Endothelial cell of umbilical vein (primary cell): Measurements from ENCODE around the gene SLC43A1. TPM values are rescaled to one million over a fixed set of nuclear protein-coding genes. Genes with fewer than 3 reads are reported as not detected.

ENCODE experiments used
- BruUV-seq: library from RNA; stranded (reverse); fragments of 400-500 nt; replicated peaks from 2 replicates; lab custom pipeline; 2021; lab: Mats Ljungman, UMichigan
- CTCF ChIA-PET: fragments of 300-600, 350-600 bp; sonication (Branson Sonifier 250); formaldehyde crosslinking; loops from one replicate; lab custom pipeline; 2021; ENCODE audit warnings: antibody characterized with exemption, inconsistent platforms; lab: Charles Lee
- POLR2A ChIA-PET: fragments of 300-600, 350-600 bp; sonication (Branson Sonifier 250); formaldehyde crosslinking; loops from one replicate; lab custom pipeline; 2021; ENCODE audit warnings: antibody characterized with exemption, inconsistent platforms; lab: Charles Lee
- DNase-seq: peaks from one replicate; pipeline ENCODE4 v3.0.0-alpha.2; 2011; ENCODE audit warnings: low read depth, low spot score
- FAIRE-seq: peaks from 2 replicates; lab custom pipeline; 2011; peaks lifted over from hg19 to GRCh38; lab: Jason Lieb, UNC
- H2AFZ ChIP-seq: 2 replicates; pipeline ENCODE4 v1.6.0; 2012; ENCODE audit warnings: low read depth, low read length, control low read depth, inconsistent platforms
- H3K27ac ChIP-seq: 2 replicates; pipeline ENCODE4 v1.5.1; 2011; ENCODE audit warnings: low read depth, mild to moderate bottlenecking, control low read depth, low read length, moderate library complexity; ENCODE audit not compliant: insufficient read depth
- H3K27me3 ChIP-seq, 2 experiments: 2 replicates each; pipeline versions ENCODE4 v1.6.0 to v1.6.1; 2011; ENCODE audit warnings: low read length in 2 of 2, mixed read lengths in 1 of 2; ENCODE audit not compliant: control insufficient read depth in 2 of 2, insufficient read depth in 2 of 2
- H3K36me3 ChIP-seq, 2 experiments: 2 replicates in 1 of 2; 3 replicates in 1 of 2; pipeline ENCODE4 v1.5.1; 2011; ENCODE audit warnings: low read length in 2 of 2, mild to moderate bottlenecking in 1 of 2, moderate library complexity in 1 of 2; ENCODE audit not compliant: control insufficient read depth in 2 of 2, insufficient read depth in 2 of 2; ENCODE audit errors: extremely low read depth in 1 of 2
- H3K4me1 ChIP-seq: 3 replicates; pipeline ENCODE4 v1.5.1; 2011; ENCODE audit warnings: mild to moderate bottlenecking, low read length; ENCODE audit not compliant: control insufficient read depth, insufficient read depth; ENCODE audit errors: extremely low read depth
- H3K4me2 ChIP-seq: 2 replicates; pipeline ENCODE4 v1.6.1; 2011; ENCODE audit warnings: low read length, control low read depth, mixed read lengths; ENCODE audit not compliant: insufficient read depth
- H3K4me3 ChIP-seq, 3 experiments: fragments of 200-600 bp in 1 of 3; sonication (generic), shearing (Covaris generic) in 1 of 3; replicated peaks in 1 of 3; 2 replicates each; pipeline ENCODE4 v1.5.1; 2011 to 2016; ENCODE audit warnings: control low read depth in 3 of 3, low read length in 3 of 3, mild to moderate bottlenecking in 2 of 3, inconsistent platforms in 1 of 3, low read depth in 1 of 3, moderate library complexity in 1 of 3; ENCODE audit not compliant: insufficient read depth in 1 of 3
- H3K79me2 ChIP-seq: 2 replicates; pipeline ENCODE4 v1.6.0; 2012; ENCODE audit warnings: low read length, inconsistent platforms; ENCODE audit not compliant: control insufficient read depth, insufficient read depth
- H3K9ac ChIP-seq: replicated peaks from 2 replicates; pipeline ENCODE3; 2011; ENCODE audit warnings: low read length, control low read depth; ENCODE audit not compliant: insufficient read depth; ENCODE audit errors: extremely low read depth
- H3K9me1 ChIP-seq: replicated peaks from 3 replicates; pipeline ENCODE4 v1.6.0; 2011; ENCODE audit warnings: mild to moderate bottlenecking, low read length; ENCODE audit not compliant: control insufficient read depth, insufficient read depth; ENCODE audit errors: extremely low read depth
- H3K9me3 ChIP-seq: replicated peaks from 2 replicates; pipeline ENCODE4 v1.5.1; 2012; ENCODE audit warnings: low read length, inconsistent platforms; ENCODE audit not compliant: control insufficient read depth, insufficient read depth
- H4K20me1 ChIP-seq: replicated peaks from 2 replicates; pipeline ENCODE3; 2011; ENCODE audit warnings: mild to moderate bottlenecking, low read length; ENCODE audit not compliant: control insufficient read depth, insufficient read depth; ENCODE audit errors: extremely low read depth
- CTCF ChIP-seq, 2 donors: IDR thresholded peaks; 1 replicate in 1 of 2; 2 replicates in 1 of 2; pipeline ENCODE4 v1.5.1; 2011; ENCODE audit warnings: low read length in 2 of 2, mild to moderate bottlenecking in 2 of 2, moderate library complexity in 2 of 2, control low read depth in 1 of 2, inconsistent platforms in 1 of 2, low read depth in 1 of 2; ENCODE audit not compliant: insufficient read depth in 1 of 2; ENCODE audit errors: extremely low read depth in 1 of 2
- EZH2 ChIP-seq: IDR thresholded peaks from 2 replicates; pipeline ENCODE4 v1.6.1; 2012; ENCODE audit warnings: borderline replicate concordance, low read depth, mild to moderate bottlenecking, moderate library complexity, low read length, inconsistent platforms; ENCODE audit not compliant: severe bottlenecking
- FOS ChIP-seq: IDR thresholded peaks from 2 replicates; pipeline ENCODE4 v1.6.1; 2011; ENCODE audit warnings: mild to moderate bottlenecking, low read length, moderate library complexity, borderline replicate concordance; ENCODE audit not compliant: insufficient read depth
- GATA2 ChIP-seq: IDR thresholded peaks from 2 replicates; pipeline ENCODE4 v1.7.0; 2011; ENCODE audit warnings: low read depth, mild to moderate bottlenecking, moderate library complexity, mixed read lengths, low read length; ENCODE audit not compliant: insufficient read length, insufficient read depth
- JUN ChIP-seq: IDR thresholded peaks from 2 replicates; pipeline ENCODE4 v1.6.1; 2011; ENCODE audit warnings: borderline replicate concordance, low read depth; ENCODE audit not compliant: insufficient read length, insufficient read depth
- MYC ChIP-seq: IDR thresholded peaks from one replicate; pipeline ENCODE4 v1.6.1; 2011; ENCODE audit warnings: mild to moderate bottlenecking, low read depth, low read length
- POLR2A ChIP-seq: IDR thresholded peaks from 2 replicates; pipeline ENCODE4 v1.6.1; 2012; ENCODE audit warnings: low read depth, mild to moderate bottlenecking, control low read depth, low read length
- POLR2AphosphoS5 ChIP-seq: IDR thresholded peaks from 2 replicates; pipeline ENCODE4 v1.6.1; 2012; ENCODE audit warnings: low read depth, mild to moderate bottlenecking, control low read depth, low read length, moderate library complexity; ENCODE audit not compliant: insufficient read depth
- dilution Hi-C: fragments of 300-500 bp; cut with MboI; formaldehyde crosslinking; loops from one replicate; pipeline ENCODE4 v1.15.0; 2019; ENCODE audit warnings: low sequenced_read_pairs; ENCODE audit not compliant: extremely low pct_ligation_motif_present
- intact Hi-C: fragments of 100-400 bp; cut with micrococcal nuclease; formaldehyde crosslinking; loops from one replicate; pipeline ENCODE4 v1.10.0; 2022
- polyA plus RNA-seq, 4 experiments: library from polyadenylated mRNA; depleted of rRNA in 3 of 4; stranded (reverse) in 3 of 4; unstranded in 1 of 4; fragments of >200 nt; gene quantifications; 2 replicates each; pipeline versions ENCODE4 v1.2.1 to v1.2.3, GENCODE V29; 2011 to 2012; ENCODE audit warnings: missing spikeins in 1 of 4
- total RNA-seq: library from RNA; stranded (reverse); gene quantifications from 2 replicates; pipeline ENCODE4 v1.2.3, GENCODE V29; 2021
- TF ChIP-seq, protein P1 (sequence below): IDR thresholded peaks from 2 replicates; pipeline ENCODE4 v1.6.1; 2011; ENCODE audit not compliant: insufficient read depth, insufficient read length

Gene SLC43A1
- total and polyA plus RNA-seq, 2 donors (not counting 3 experiments of a cell fraction or from before 2014, with no cell fraction given) = 13.7 to 19.5 TPM

DNA sequence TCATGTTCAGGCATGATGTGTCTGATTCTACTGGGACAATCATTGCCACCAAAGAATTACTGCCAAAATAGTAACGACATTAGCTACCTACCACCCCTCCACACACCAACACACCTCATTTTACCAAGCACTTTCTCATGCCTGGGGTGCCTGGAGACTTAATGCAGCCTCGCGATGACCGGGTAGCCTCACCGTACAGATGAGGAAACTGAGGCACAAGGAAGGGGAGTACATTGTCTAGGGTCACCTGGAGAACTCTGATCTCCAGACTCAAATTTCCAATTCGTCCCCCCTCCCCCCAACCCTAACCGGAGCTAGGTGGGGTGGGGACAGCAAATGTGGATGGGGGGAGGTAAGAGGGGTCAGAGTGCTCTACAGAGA is 57.9 kb downstream of the SLC43A1 start:
- TF ChIP-seq JUN (no peak), EZH2 (no peak), MYC (no peak), CTCF (IDR thresholded peaks at IDR 0.05; ENCODE audit: extremely low read depth in 1 of 2, insufficient read depth in 1 of 2, low read depth in 1 of 2, low read length in 2 of 2) (no peak), POLR2AphosphoS5 (no peak), GATA2 (no peak), FOS (no peak), POLR2A (no peak)
- TF ChIP-seq, protein P1, sequence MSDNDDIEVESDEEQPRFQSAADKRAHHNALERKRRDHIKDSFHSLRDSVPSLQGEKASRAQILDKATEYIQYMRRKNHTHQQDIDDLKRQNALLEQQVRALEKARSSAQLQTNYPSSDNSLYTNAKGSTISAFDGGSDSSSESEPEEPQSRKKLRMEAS = no peak
- H4K20me1 ChIP-seq = no peaks in the 10 kb centered on the region
- peaks cover 32 to 41% of the 10 kb centered on the region in 2 experiments for H3K27me3 ChIP-seq
- no peaks in the 10 kb centered on the region for H3K36me3 ChIP-seq
- H3K9ac ChIP-seq = no peak overlapping the region
- no peak overlapping the region for H2AFZ ChIP-seq
- ChIA-PET CTCF (interaction anchor here (0.6 to 5.6 kb wide), 42 partner anchors 9 to 1070 kb away, joined by 3 to 152 read pairs (median 8); partner anchors contain the start of genes SLC43A1, SLC43A3, SSRP1 and TIMM10), POLR2A (interaction anchor here (0.6 kb wide), 1 partner anchor 48 kb away, joined by 4 read pairs; no protein-coding TSS in a partner anchor)
- no peak overlapping the region for H3K4me3 ChIP-seq
- H3K4me2 ChIP-seq = no peak overlapping the region
- no peak for DNase-seq
- H3K9me1 ChIP-seq = no peaks in the 10 kb centered on the region
- H3K79me2 ChIP-seq = no peaks in the 10 kb centered on the region
- H3K4me1 ChIP-seq = peaks cover 14% of the 10 kb centered on the region
- BruUV-seq = no TSS peak
- intact Hi-C loops (loop anchor here (1.0 to 5.0 kb wide), 11 partner anchors 23 to 1056 kb away; no protein-coding TSS in a partner anchor), dilution Hi-C loops (no loop called here)
- H3K9me3 ChIP-seq = no peaks in the 10 kb centered on the region
- no peak for FAIRE-seq
- no peak overlapping the region for H3K27ac ChIP-seq
